HepG2 (cell line): ENCODE measurements around the gene ITGB3.

Source experiments
- HCFC1 ChIP-seq: fragments of 150-350 bp; IDR thresholded peaks from 2 replicates; pipeline ENCODE4 v1.6.1; 2014; ENCODE audit warnings: low read depth, low read length
- JUN ChIP-seq: sonication (generic); formaldehyde crosslinking; IDR thresholded peaks from 2 replicates; pipeline ENCODE4 v1.4.0; 2020; ENCODE audit warnings: mild to moderate bottlenecking, missing genetic modification reagents
- KLF16 ChIP-seq, 2 experiments: sonication (generic) in 1 of 2; formaldehyde crosslinking in 1 of 2; IDR thresholded peaks; 2 replicates each; pipeline versions ENCODE4 v1.6.1 to v1.8.0; 2016 to 2023; ENCODE audit warnings: missing genetic modification reagents in 2 of 2, missing compliant biosample characterization in 1 of 2
- KLF9 ChIP-seq: IDR thresholded peaks from 2 replicates; pipeline ENCODE4 v1.6.1; 2016; ENCODE audit warnings: low read depth
- MED13 ChIP-seq: sonication (generic); formaldehyde crosslinking; IDR thresholded peaks from 2 replicates; pipeline ENCODE4 v1.5.0; 2020; ENCODE audit warnings: missing genetic modification reagents
- MYNN ChIP-seq: sonication (generic); formaldehyde crosslinking; IDR thresholded peaks from 2 replicates; pipeline ENCODE4 v1.4.0; 2020; ENCODE audit warnings: mild to moderate bottlenecking, low read depth, missing genetic modification reagents
- RFX5 ChIP-seq: IDR thresholded peaks from 2 replicates; pipeline ENCODE4 v1.6.1; 2011; ENCODE audit warnings: low read depth, low read length, improper control_type of control experiment
- SMAD9 ChIP-seq: sonication (generic); formaldehyde crosslinking; IDR thresholded peaks from 2 replicates; pipeline ENCODE4 v1.5.1; 2020; ENCODE audit warnings: mild to moderate bottlenecking, missing genetic modification reagents
- TARDBP ChIP-seq: sonication (generic); formaldehyde crosslinking; IDR thresholded peaks from 2 replicates; pipeline ENCODE4 v1.8.0; 2022; ENCODE audit warnings: mild to moderate bottlenecking, missing genetic modification reagents
- ZSCAN20 ChIP-seq: sonication (generic); formaldehyde crosslinking; IDR thresholded peaks from 2 replicates; pipeline ENCODE4 v1.4.0; 2020; ENCODE audit warnings: missing genetic modification reagents, mild to moderate bottlenecking, borderline replicate concordance
- TF ChIP-seq, protein P1 (sequence below): IDR thresholded peaks from 2 replicates; pipeline ENCODE4 v1.6.1; 2012; ENCODE audit warnings: inconsistent platforms
- TF ChIP-seq, protein P2 (sequence below): sonication (generic); formaldehyde crosslinking; IDR thresholded peaks from 2 replicates; pipeline ENCODE4 v1.9.0; 2021; ENCODE audit warnings: missing genetic modification reagents, mild to moderate bottlenecking, borderline replicate concordance

DNA sequence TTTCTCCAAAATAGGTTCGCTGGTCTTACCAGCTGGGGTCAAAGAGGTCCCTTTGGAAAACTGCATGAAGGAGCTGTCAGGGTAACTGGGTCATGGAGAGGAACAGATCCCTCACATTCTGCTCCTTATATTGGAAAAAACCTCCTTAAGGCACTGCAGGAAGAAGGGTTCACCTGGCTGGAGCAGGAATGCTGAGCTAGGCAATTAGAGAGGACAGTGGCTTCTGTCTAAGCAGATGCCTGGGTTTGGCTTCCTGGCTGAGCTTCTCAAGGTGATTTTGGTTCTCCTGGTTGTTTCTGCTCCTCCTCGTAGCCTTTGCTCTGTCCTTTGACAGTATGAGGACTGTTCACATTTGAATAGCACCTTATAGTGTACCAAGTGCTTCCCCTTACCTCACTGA is 19.6 kb downstream of the ITGB3 start:
- TF ChIP-seq KLF16 (CRISPR knock-in tag; IDR thresholded peaks at IDR 0.05), result no peak
- TF ChIP-seq ZSCAN20, result no peak
- no peak for TF ChIP-seq MED13
- no peak for TF ChIP-seq HCFC1
- no peak for TF ChIP-seq TARDBP (CRISPR knock-in tag)
- TF ChIP-seq SMAD9 (CRISPR knock-in tag), result no peak
- no peak for TF ChIP-seq KLF9
- no peak for TF ChIP-seq MYNN (CRISPR knock-in tag)
- TF ChIP-seq RFX5, result no peak
- TF ChIP-seq, protein P1, sequence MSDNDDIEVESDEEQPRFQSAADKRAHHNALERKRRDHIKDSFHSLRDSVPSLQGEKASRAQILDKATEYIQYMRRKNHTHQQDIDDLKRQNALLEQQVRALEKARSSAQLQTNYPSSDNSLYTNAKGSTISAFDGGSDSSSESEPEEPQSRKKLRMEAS, result no peak
- TF ChIP-seq, protein P2, sequence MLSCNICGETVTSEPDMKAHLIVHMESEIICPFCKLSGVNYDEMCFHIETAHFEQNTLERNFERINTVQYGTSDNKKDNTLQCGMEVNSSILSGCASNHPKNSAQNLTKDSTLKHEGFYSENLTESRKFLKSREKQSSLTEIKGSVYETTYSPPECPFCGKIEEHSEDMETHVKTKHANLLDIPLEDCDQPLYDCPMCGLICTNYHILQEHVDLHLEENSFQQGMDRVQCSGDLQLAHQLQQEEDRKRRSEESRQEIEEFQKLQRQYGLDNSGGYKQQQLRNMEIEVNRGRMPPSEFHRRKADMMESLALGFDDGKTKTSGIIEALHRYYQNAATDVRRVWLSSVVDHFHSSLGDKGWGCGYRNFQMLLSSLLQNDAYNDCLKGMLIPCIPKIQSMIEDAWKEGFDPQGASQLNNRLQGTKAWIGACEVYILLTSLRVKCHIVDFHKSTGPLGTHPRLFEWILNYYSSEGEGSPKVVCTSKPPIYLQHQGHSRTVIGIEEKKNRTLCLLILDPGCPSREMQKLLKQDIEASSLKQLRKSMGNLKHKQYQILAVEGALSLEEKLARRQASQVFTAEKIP (CRISPR knock-in tag), result no peak
- no peak for TF ChIP-seq JUN
